ENCODE data around the gene CTNNA3. TPM values are rescaled to one million over a fixed set of nuclear protein-coding genes. Genes with fewer than 3 reads are reported as not detected.

The CTNNA3 gene
- total RNA-seq, 1 experiment from 2014 or later, result 0.32 TPM

- no TSS peak for BruUV-seq (replicated peaks)
- Histone ChIP-seq H3K9ac (ENCODE audit: low read length) (no peak overlapping the region), H3K27me3 (ENCODE audit: insufficient read depth, low read length) (no peaks in the 10 kb centered on the region), H3K36me3 (ENCODE audit: control insufficient read depth in 1 of 2, insufficient read depth in 2 of 2, low read length in 2 of 2) (no peaks in the 10 kb centered on the region), H3K79me2 (ENCODE audit: insufficient read depth, low read length) (no peaks in the 10 kb centered on the region), H3K9me2 (ENCODE audit: insufficient read depth) (no peaks in the 10 kb centered on the region), H3K4me3 (replicated peaks in 1 of 2; ENCODE audit: low read depth in 1 of 2, low read length in 2 of 2) (no peak overlapping the region), H3K9me3 (ENCODE audit: control insufficient read depth in 1 of 2, insufficient read depth in 1 of 2, low read depth in 1 of 2, low read length in 2 of 2) (no peaks in the 10 kb centered on the region), H4K20me1 (ENCODE audit: insufficient read depth) (no peaks in the 10 kb centered on the region), H3K4me1 (ENCODE audit: control insufficient read depth in 1 of 2, insufficient read depth in 2 of 2, low read length in 2 of 2) (no peaks in the 10 kb centered on the region), H3K27ac (ENCODE audit: low read depth, low read length) (no peak overlapping the region), H3K4me2 (ENCODE audit: low read length) (no peak overlapping the region), H2AFZ (ENCODE audit: low read depth, low read length, poor library complexity, severe bottlenecking) (no peak overlapping the region)
- ATAC-seq (no peak), DNase-seq (ENCODE audit: low read depth, low spot score) (no peak)
- CTCF ChIA-PET, result no interaction called here
- intact Hi-C loops (cut with micrococcal nuclease), result no loop called here
- RAD21 ChIA-PET (ENCODE audit: low non-redundant PET in 1 of 2, low total read pairs in 2 of 2, uncharacterized antibody in 2 of 2, unreplicated experiment in 2 of 2), result no interaction called here
- POLR2A ChIA-PET, result no interaction called here
- TF ChIP-seq ELF1 (IDR thresholded peaks at IDR 0.05; ENCODE audit: borderline replicate concordance, low read depth) (no peak), CBX3 (IDR thresholded peaks at IDR 0.05; ENCODE audit: low read depth) (no peak), SP1 (IDR thresholded peaks at IDR 0.05; ENCODE audit: low read depth) (no peak), YY1 (IDR thresholded peaks at IDR 0.05; ENCODE audit: extremely low read depth, insufficient replicate concordance, low read depth, low read length) (no peak), ZNF274 (IDR thresholded peaks at IDR 0.05; ENCODE audit: low read depth, low read length) (no peak), EZH2 (IDR thresholded peaks at IDR 0.05) (no peak), POLR2AphosphoS5 (IDR thresholded peaks at IDR 0.05; ENCODE audit: low read depth, low read length) (no peak), EGR1 (IDR thresholded peaks at IDR 0.05; ENCODE audit: low read depth) (no peak), CTCF (IDR thresholded peaks at IDR 0.05 in 2 of 3, conservative IDR thresholded peaks at IDR 0.05 in 1 of 3; ENCODE audit: borderline replicate concordance in 1 of 3, insufficient read depth in 1 of 3, low read depth in 2 of 3, low read length in 2 of 3) (no peak; a peak in 1 of 6 replicates), EZH2phosphoT487 (IDR thresholded peaks at IDR 0.05; ENCODE audit: borderline replicate concordance) (no peak), CEBPB (IDR thresholded peaks at IDR 0.05; ENCODE audit: low read depth) (no peak), JUND (IDR thresholded peaks at IDR 0.05) (no peak), REST (IDR thresholded peaks at IDR 0.05; ENCODE audit: low read depth) (no peak), POLR2A (IDR thresholded peaks at IDR 0.05; ENCODE audit: borderline replicate concordance, extremely low read depth, insufficient read depth, insufficient read length) (no peak), RAD21 (IDR thresholded peaks at IDR 0.05; ENCODE audit: low read depth) (no peak)
Measured at GRCh38 chr10:66265398-66265797, 1430.6 kb downstream of the CTNNA3 start.
